ENCODE data around the gene NUTM2A.
"Not testable (repeated sequence)": the region's sequence is repeated elsewhere in the genome, so short reads cannot be mapped to it uniquely, and the experiment has no call there.

DNA sequence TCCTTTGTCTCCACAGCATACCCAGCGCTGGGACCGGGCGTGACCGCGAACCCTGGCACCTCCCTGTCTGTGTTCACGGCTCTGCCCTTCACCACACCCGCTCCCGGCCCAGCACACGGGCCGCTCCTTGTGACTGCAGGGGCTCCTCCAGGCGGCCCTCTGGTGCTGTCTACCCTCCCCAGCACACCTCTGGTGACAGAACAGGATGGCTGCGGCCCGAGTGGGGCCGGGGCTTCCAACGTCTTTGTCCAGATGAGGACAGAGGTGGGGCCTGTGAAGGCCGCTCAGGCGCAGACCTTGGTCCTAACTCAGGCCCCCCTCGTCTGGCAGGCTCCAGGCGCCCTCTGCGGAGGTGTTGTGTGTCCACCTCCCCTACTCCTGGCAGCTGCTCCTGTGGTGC lies 3.0 kb downstream of the NUTM2A start:
- TF ChIP-seq EP300, POLR2AphosphoS5 (IDR thresholded peaks at IDR 0.05): not testable (repeated sequence)
- TF ChIP-seq, protein P1, sequence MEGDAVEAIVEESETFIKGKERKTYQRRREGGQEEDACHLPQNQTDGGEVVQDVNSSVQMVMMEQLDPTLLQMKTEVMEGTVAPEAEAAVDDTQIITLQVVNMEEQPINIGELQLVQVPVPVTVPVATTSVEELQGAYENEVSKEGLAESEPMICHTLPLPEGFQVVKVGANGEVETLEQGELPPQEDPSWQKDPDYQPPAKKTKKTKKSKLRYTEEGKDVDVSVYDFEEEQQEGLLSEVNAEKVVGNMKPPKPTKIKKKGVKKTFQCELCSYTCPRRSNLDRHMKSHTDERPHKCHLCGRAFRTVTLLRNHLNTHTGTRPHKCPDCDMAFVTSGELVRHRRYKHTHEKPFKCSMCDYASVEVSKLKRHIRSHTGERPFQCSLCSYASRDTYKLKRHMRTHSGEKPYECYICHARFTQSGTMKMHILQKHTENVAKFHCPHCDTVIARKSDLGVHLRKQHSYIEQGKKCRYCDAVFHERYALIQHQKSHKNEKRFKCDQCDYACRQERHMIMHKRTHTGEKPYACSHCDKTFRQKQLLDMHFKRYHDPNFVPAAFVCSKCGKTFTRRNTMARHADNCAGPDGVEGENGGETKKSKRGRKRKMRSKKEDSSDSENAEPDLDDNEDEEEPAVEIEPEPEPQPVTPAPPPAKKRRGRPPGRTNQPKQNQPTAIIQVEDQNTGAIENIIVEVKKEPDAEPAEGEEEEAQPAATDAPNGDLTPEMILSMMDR (IDR thresholded peaks at IDR 0.05), result not testable (repeated sequence)
